GM12801 (cell line): Measurements from ENCODE around the gene ATP13A3.

Experiments used
- CTCF ChIP-seq: IDR thresholded peaks from one replicate; pipeline ENCODE4 v1.5.1; 2011; ENCODE audit warnings: control low read depth; ENCODE audit not compliant: insufficient read length; ENCODE audit errors: extremely low read depth

Gene ATP13A3

GRCh38 chr3:194401346-194401745 lies 85.5 kb downstream of the ATP13A3 start:
- no peak for TF ChIP-seq CTCF

GRCh38 chr3:194399874-194400411 lies 86.9 kb downstream of the ATP13A3 start:
- no peak for TF ChIP-seq CTCF

- TF ChIP-seq CTCF: no peak
Observed at GRCh38 chr3:194399166-194399565, 87.6 kb downstream of the ATP13A3 start, which contains the start of gene GP5. Gene GP5 (minus strand): TSS chr3:194399266. CDS start chr3:194398282, 984 bp downstream.

GRCh38 chr3:194397757-194398312 lies 89.0 kb downstream of the ATP13A3 start:
- no peak for TF ChIP-seq CTCF

GRCh38 chr3:194396859-194397756 lies 89.7 kb downstream of the ATP13A3 start:
- TF ChIP-seq CTCF: no peak

- no peak for TF ChIP-seq CTCF
Observed at GRCh38 chr3:194396539-194396858, 90.3 kb downstream of the ATP13A3 start.

GRCh38 chr3:194395778-194396538 lies 90.8 kb downstream of the ATP13A3 start:
- no peak for TF ChIP-seq CTCF
